Measurements from ENCODE around the gene DEGS2.

DNA sequence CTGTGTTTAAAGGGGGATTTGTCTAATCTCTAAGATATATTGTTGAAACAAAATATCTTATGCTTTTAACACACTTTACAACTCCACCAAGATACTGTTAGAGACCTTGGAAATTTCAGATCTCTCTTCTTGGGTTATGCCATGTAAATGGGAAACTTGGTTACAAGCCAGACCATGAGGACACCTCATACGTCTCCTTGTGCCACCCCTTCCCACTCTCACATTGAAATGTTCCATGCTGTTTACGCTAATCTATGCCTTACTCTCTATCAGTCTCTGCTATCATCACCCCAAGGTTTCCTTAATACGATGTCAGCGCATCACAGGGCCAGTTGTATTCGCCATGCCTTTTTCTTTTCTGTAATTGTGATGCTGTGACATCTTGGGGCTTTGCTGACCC, 13.4 kb upstream of the DEGS2 start:
- TF ChIP-seq, protein P1, sequence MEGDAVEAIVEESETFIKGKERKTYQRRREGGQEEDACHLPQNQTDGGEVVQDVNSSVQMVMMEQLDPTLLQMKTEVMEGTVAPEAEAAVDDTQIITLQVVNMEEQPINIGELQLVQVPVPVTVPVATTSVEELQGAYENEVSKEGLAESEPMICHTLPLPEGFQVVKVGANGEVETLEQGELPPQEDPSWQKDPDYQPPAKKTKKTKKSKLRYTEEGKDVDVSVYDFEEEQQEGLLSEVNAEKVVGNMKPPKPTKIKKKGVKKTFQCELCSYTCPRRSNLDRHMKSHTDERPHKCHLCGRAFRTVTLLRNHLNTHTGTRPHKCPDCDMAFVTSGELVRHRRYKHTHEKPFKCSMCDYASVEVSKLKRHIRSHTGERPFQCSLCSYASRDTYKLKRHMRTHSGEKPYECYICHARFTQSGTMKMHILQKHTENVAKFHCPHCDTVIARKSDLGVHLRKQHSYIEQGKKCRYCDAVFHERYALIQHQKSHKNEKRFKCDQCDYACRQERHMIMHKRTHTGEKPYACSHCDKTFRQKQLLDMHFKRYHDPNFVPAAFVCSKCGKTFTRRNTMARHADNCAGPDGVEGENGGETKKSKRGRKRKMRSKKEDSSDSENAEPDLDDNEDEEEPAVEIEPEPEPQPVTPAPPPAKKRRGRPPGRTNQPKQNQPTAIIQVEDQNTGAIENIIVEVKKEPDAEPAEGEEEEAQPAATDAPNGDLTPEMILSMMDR (IDR thresholded peaks at IDR 0.05 in 2 of 3, conservative IDR thresholded peaks at IDR 0.05 in 1 of 3; ENCODE audit: borderline replicate concordance in 1 of 3, insufficient read depth in 1 of 3, low read depth in 2 of 3, low read length in 2 of 3): no peak
- TF ChIP-seq CBX3 (IDR thresholded peaks at IDR 0.05; ENCODE audit: low read depth) (no peak), SIN3A (IDR thresholded peaks at IDR 0.05; ENCODE audit: low read depth) (no peak), POLR2A (IDR thresholded peaks at IDR 0.05; ENCODE audit: borderline replicate concordance, extremely low read depth, insufficient read depth, insufficient read length) (no peak), EZH2 (IDR thresholded peaks at IDR 0.05) (no peak), EGR1 (IDR thresholded peaks at IDR 0.05; ENCODE audit: low read depth) (no peak), POLR2AphosphoS5 (IDR thresholded peaks at IDR 0.05; ENCODE audit: low read depth, low read length) (no peak)
- TF ChIP-seq, protein P2, sequence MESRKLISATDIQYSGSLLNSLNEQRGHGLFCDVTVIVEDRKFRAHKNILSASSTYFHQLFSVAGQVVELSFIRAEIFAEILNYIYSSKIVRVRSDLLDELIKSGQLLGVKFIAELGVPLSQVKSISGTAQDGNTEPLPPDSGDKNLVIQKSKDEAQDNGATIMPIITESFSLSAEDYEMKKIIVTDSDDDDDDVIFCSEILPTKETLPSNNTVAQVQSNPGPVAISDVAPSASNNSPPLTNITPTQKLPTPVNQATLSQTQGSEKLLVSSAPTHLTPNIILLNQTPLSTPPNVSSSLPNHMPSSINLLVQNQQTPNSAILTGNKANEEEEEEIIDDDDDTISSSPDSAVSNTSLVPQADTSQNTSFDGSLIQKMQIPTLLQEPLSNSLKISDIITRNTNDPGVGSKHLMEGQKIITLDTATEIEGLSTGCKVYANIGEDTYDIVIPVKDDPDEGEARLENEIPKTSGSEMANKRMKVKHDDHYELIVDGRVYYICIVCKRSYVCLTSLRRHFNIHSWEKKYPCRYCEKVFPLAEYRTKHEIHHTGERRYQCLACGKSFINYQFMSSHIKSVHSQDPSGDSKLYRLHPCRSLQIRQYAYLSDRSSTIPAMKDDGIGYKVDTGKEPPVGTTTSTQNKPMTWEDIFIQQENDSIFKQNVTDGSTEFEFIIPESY (IDR thresholded peaks at IDR 0.05; ENCODE audit: extremely low read depth, insufficient replicate concordance, low read length): no peak
